Prostate gland (tissue), 2 donors: Measurements from ENCODE around the gene IL1RAPL1. TPM values are rescaled to one million over a fixed set of nuclear protein-coding genes. Genes with fewer than 3 reads are reported as not detected.
"Not testable (repeated sequence)": the region's sequence is repeated elsewhere in the genome, so short reads cannot be mapped to it uniquely, and the experiment has no call there.

Experiments
- DNase-seq: peaks from one replicate; pipeline ENCODE4 v3.0.0-alpha.2; 2019; ENCODE audit warnings: low spot score
- H3K27ac ChIP-seq, 2 donors: fragments of 200-600 bp; sonication (generic); 2 replicates each; pipeline ENCODE4 v1.5.1; 2017 to 2019
- H3K27me3 ChIP-seq: fragments of 200-600 bp; sonication (generic); replicated peaks from 2 replicates; pipeline ENCODE4 v1.5.1; 2019; ENCODE audit not compliant: insufficient read depth
- H3K36me3 ChIP-seq, 2 donors: fragments of 200-600 bp; sonication (generic); 1 replicate in 1 of 2; 2 replicates in 1 of 2; pipeline versions ENCODE4 v1.5.1 to v1.8.1; 2017 to 2019
- H3K4me1 ChIP-seq: fragments of 200-600 bp; sonication (generic); replicated peaks from 2 replicates; pipeline ENCODE4 v1.5.1; 2019
- H3K4me3 ChIP-seq, 2 donors: fragments of 200-600 bp; sonication (generic); 2 replicates each; pipeline ENCODE4 v1.5.1; 2017 to 2019
- H3K9me3 ChIP-seq: fragments of 200-600 bp; sonication (generic); 2 replicates; pipeline ENCODE4 v1.5.1; 2017
- POLR2A ChIP-seq: fragments of 450-650 bp; IDR thresholded peaks from one replicate; pipeline ENCODE4 v1.6.1; 2016; ENCODE audit warnings: antibody characterized with exemption, mild to moderate bottlenecking
- POLR2AphosphoS5 ChIP-seq: sonication (generic); formaldehyde crosslinking; IDR thresholded peaks from one replicate; pipeline ENCODE4 v1.6.1; 2017; ENCODE audit warnings: antibody characterized with exemption
- whole genome bisulfite sequencing: methylation state at CpG from one replicate; pipeline ENCODE4 v1.1.5; 2018; 5-methylcytosine and 5-hydroxymethylcytosine counted together
- intact Hi-C: fragments of 100-400 bp; cut with DNase I; formaldehyde crosslinking; loops from one replicate; pipeline ENCODE4 v1.14.2; 2022
- total RNA-seq, 2 donors: library from RNA; depleted of rRNA; stranded (reverse); fragments of >200 nt; gene quantifications; one replicate each; pipeline ENCODE4 v1.1.0, GENCODE V29; 2016
- TF ChIP-seq, protein P1 (sequence below), 4 experiments: fragments of 200-600 bp in 2 of 4; fragments of 450-650 bp in 2 of 4; sonication (generic) in 2 of 4; IDR thresholded peaks; 1 replicate in 3 of 4; 2 replicates in 1 of 4; pipeline ENCODE4 v1.5.1; 2016 to 2019; ENCODE audit warnings: antibody characterized with exemption in 4 of 4, mild to moderate bottlenecking in 2 of 4, moderate library complexity in 2 of 4

The IL1RAPL1 gene
- total RNA-seq, 2 donors from 2014 or later = 0.23 TPM

DNA sequence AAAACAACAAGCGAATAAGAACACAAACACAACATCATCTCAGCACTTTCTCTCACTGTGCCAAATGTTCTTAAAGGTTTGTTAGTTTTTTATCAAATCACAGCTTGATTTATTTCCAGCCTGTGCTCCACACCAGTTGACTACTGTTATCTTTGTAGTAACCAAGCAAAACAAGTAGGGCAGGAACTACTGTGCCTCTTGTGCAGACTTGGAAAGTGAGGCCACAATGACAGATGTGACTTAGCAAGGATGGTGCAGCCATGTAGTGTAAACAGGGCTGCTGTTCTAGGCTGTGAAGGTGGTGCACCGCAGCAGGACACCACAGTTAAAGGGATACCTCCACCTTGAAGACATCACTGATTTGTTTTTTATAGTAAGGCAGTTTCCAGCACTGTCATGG is 170.0 kb downstream of the IL1RAPL1 start:
- TF ChIP-seq POLR2A (no peak), POLR2AphosphoS5 (no peak)
- TF ChIP-seq, protein P1, sequence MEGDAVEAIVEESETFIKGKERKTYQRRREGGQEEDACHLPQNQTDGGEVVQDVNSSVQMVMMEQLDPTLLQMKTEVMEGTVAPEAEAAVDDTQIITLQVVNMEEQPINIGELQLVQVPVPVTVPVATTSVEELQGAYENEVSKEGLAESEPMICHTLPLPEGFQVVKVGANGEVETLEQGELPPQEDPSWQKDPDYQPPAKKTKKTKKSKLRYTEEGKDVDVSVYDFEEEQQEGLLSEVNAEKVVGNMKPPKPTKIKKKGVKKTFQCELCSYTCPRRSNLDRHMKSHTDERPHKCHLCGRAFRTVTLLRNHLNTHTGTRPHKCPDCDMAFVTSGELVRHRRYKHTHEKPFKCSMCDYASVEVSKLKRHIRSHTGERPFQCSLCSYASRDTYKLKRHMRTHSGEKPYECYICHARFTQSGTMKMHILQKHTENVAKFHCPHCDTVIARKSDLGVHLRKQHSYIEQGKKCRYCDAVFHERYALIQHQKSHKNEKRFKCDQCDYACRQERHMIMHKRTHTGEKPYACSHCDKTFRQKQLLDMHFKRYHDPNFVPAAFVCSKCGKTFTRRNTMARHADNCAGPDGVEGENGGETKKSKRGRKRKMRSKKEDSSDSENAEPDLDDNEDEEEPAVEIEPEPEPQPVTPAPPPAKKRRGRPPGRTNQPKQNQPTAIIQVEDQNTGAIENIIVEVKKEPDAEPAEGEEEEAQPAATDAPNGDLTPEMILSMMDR (IDR thresholded peaks at IDR 0.05) = no peak
- WGBS = 85% methylated on average over 2 of the region's 2 CpGs
- H3K4me1 ChIP-seq = no peaks in the 10 kb centered on the region
- intact Hi-C loops = no loop called here
- H3K9me3 ChIP-seq = no peaks in the 10 kb centered on the region
- DNase-seq = no peak
- H3K27ac ChIP-seq = no peak overlapping the region
- H3K36me3 ChIP-seq = no peaks in the 10 kb centered on the region
- H3K4me3 ChIP-seq = no peak overlapping the region
- H3K27me3 ChIP-seq = no peaks in the 10 kb centered on the region

DNA sequence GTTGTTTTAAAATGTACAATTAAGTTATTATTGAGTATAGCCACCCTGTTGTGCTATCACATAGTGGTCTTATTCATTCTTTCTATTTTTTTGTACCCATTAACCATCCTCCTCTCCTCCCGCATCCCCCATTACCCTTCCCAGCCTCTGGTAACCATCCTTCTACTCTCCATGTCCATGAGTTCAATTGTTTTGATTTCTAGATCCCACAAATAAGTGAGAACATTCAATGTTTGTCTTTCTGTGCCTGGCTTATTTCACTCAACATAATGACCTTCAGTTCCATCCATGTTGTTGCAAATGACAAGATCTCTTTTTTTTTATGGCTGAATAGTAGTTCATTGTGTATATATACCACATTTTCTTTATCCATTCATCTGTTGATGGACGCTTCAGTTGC is 179.3 kb downstream of the IL1RAPL1 start:
- H3K27me3 ChIP-seq, DNase-seq, H3K4me1 ChIP-seq, H3K36me3 ChIP-seq, H3K9me3 ChIP-seq, H3K4me3 ChIP-seq, H3K27ac ChIP-seq, intact Hi-C loops: not testable (repeated sequence)
- 97% methylated on average over 2 of the region's 2 CpGs for WGBS

DNA sequence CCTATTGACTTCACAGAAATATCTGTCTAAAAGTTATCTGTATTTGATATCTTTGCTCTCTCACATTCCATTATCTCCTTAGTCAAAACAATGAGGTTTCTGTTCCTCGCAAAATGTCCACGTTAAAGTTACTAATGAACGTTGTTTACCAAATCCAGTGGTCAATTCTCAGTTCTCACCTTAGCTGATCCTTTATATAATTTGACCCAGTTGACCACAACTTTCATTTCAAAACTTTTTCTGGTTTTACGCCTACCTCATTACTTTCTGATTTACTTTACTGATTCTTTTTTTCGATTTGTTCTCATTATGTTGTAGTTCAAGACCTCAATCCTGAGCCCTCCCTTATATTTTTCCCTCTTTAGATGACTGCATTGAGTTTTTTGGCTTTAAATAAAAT is 186.6 kb downstream of the IL1RAPL1 start:
- H3K27ac ChIP-seq = no peak overlapping the region
- no peaks in the 10 kb centered on the region for H3K4me1 ChIP-seq
- WGBS = 75% methylated on average over 5 of the region's 5 CpGs
- H3K36me3 ChIP-seq = no peaks in the 10 kb centered on the region
- no peak for DNase-seq
- H3K27me3 ChIP-seq = no peaks in the 10 kb centered on the region
- no peak overlapping the region for H3K4me3 ChIP-seq
- TF ChIP-seq POLR2A (no peak), POLR2AphosphoS5 (no peak)
- TF ChIP-seq, protein P1 (IDR thresholded peaks at IDR 0.05) = no peak
- intact Hi-C loops = no loop called here
- no peaks in the 10 kb centered on the region for H3K9me3 ChIP-seq

DNA sequence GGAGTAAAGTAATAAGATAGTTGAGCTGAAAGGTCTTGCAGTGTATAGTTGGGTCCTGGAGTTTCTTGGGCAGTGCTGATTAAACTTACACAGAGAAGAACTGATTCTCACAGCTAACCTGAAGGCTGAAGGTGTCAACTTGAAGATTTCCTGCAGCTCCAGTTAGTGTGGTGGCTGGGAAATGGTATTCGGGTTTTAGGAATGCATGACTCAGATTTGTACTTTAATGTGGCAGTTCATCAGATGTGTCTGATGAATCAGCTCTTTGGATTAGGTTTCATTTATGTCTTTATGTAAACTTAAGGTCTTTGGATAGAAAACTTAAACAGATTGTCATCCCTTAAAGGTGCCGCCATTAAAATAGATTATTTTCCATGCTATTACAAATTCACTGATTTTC is 200.0 kb downstream of the IL1RAPL1 start:
- TF ChIP-seq POLR2AphosphoS5 (no peak), POLR2A (no peak)
- TF ChIP-seq, protein P1 (IDR thresholded peaks at IDR 0.05) = no peak
- Histone ChIP-seq H3K4me1 (no peaks in the 10 kb centered on the region), H3K9me3 (no peaks in the 10 kb centered on the region), H3K27me3 (no peaks in the 10 kb centered on the region), H3K27ac (no peak overlapping the region), H3K4me3 (no peak overlapping the region), H3K36me3 (no peaks in the 10 kb centered on the region)
- 48% methylated on average over 2 of the region's 2 CpGs for WGBS
- intact Hi-C loops = no loop called here
- DNase-seq = no peak

DNA sequence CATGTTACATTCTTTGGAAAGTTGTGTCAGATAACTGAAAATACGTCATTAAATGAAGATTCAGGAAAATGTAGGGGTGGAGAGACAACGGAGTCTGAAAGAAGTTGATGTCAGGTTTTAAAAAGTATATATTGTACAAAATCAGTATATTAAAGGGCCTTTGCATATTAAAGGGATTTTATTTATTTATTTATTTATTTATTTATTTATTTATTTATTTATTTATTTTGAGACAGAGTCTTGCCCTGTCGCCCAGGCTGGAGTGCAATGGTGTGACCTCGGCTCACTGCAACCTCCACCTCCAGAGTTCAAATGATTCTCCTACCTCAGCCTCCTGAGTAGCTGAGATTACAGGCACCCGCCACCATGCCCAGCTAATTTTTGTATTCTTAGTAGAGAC is 213.4 kb downstream of the IL1RAPL1 start:
- DNase-seq, H3K27ac ChIP-seq, H3K9me3 ChIP-seq, H3K36me3 ChIP-seq, H3K27me3 ChIP-seq, H3K4me1 ChIP-seq, intact Hi-C loops, H3K4me3 ChIP-seq: not testable (repeated sequence)
- 96% methylated on average over 5 of the region's 5 CpGs for WGBS

DNA sequence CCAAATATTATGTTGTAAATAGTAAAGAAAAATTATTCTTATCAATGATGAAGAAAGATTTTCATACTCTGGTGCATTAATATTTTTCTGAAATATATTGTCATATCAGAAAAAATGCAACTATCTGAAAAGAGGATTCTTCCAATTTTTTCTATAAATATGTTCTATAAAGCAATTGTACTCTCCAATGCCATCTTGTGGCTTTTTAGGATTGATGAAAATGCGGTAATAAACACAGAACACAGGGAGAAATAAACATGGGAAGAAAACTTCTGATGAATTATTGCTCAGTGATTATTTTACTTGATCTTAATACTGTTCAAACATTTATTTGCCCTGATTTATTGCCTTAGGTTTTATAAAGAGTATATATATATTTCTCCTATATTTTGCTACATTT is 215.4 kb downstream of the IL1RAPL1 start:
- Histone ChIP-seq H3K9me3 (no peaks in the 10 kb centered on the region), H3K4me3 (no peak overlapping the region), H3K27ac (no peak overlapping the region), H3K27me3 (no peaks in the 10 kb centered on the region), H3K36me3 (no peaks in the 10 kb centered on the region), H3K4me1 (no peaks in the 10 kb centered on the region)
- DNase-seq = no peak
- 63% methylated on average over 1 of the region's 1 CpG for WGBS
- TF ChIP-seq, protein P1 (IDR thresholded peaks at IDR 0.05) = no peak
- no peak for TF ChIP-seq POLR2A
- TF ChIP-seq POLR2AphosphoS5 = no peak
- intact Hi-C loops = no loop called here
